K562 (cell line): Measurements from ENCODE around the gene DOLPP1. TPM values are rescaled to one million over a fixed set of nuclear protein-coding genes. Genes with fewer than 3 reads are reported as not detected.

Experiments
- ADNP ChIP-seq: fragments of 200-800 bp; sonication (Bioruptor generic); IDR thresholded peaks from 2 replicates; pipeline ENCODE4 v1.6.1; 2016; ENCODE audit warnings: missing genetic modification characterization, missing compliant biosample characterization
- BCLAF1 ChIP-seq, 2 experiments: fragments of 450-650 bp in 1 of 2; IDR thresholded peaks; 2 replicates each; pipeline ENCODE4 v1.6.1; 2011 to 2017; ENCODE audit warnings: low read depth in 2 of 2, antibody characterized with exemption in 1 of 2, borderline replicate concordance in 1 of 2, low read length in 1 of 2, mild to moderate bottlenecking in 1 of 2, mixed read lengths in 1 of 2; ENCODE audit not compliant: control insufficient read depth in 1 of 2
- CTCF ChIP-seq, 3 experiments: IDR thresholded peaks in 2 of 3; conservative IDR thresholded peaks in 1 of 3; 2 replicates each; pipeline ENCODE4 v1.5.1; 2011 to 2012; ENCODE audit warnings: low read length in 3 of 3, mild to moderate bottlenecking in 3 of 3, control low read depth in 2 of 3, improper control_type of control experiment in 1 of 3, inconsistent platforms in 1 of 3, low read depth in 1 of 3, mixed read lengths in 1 of 3, moderate library complexity in 1 of 3; ENCODE audit not compliant: insufficient read depth in 2 of 3
- EWSR1 ChIP-seq: fragments of 450-650 bp; IDR thresholded peaks from 2 replicates; pipeline ENCODE4 v1.6.1; 2018; ENCODE audit warnings: borderline replicate concordance, mild to moderate bottlenecking, low read depth, moderate library complexity; ENCODE audit not compliant: partially characterized antibody
- FOXJ3 ChIP-seq: sonication (generic); formaldehyde crosslinking; IDR thresholded peaks from 2 replicates; pipeline ENCODE4 v1.4.0; 2020; ENCODE audit warnings: mild to moderate bottlenecking, missing genetic modification reagents
- HDAC1 ChIP-seq, 2 experiments: fragments of 450-650 bp; IDR thresholded peaks; 2 replicates each; pipeline ENCODE4 v1.6.1; 2016 to 2017; ENCODE audit warnings: inconsistent platforms in 1 of 2, mild to moderate bottlenecking in 1 of 2, moderate library complexity in 1 of 2
- HDAC6 ChIP-seq: IDR thresholded peaks from 2 replicates; pipeline ENCODE4 v1.6.1; 2012; ENCODE audit warnings: low read depth, mild to moderate bottlenecking, control low read depth, inconsistent platforms, low read length, moderate library complexity
- LEF1 ChIP-seq: fragments of 450-650 bp; IDR thresholded peaks from 2 replicates; pipeline ENCODE4 v1.6.1; 2016; ENCODE audit warnings: mild to moderate bottlenecking
- MEIS2 ChIP-seq: fragments of 450-650 bp; IDR thresholded peaks from 2 replicates; pipeline ENCODE4 v1.6.1; 2014; ENCODE audit warnings: mild to moderate bottlenecking; ENCODE audit not compliant: partially characterized antibody
- NCOA4 ChIP-seq: fragments of 450-650 bp; IDR thresholded peaks from 2 replicates; pipeline ENCODE4 v1.6.1; 2018; ENCODE audit warnings: mild to moderate bottlenecking; ENCODE audit not compliant: partially characterized antibody
- NFYB ChIP-seq: IDR thresholded peaks from 2 replicates; pipeline ENCODE4 v1.6.1; 2011; ENCODE audit warnings: mild to moderate bottlenecking, moderate library complexity; ENCODE audit not compliant: insufficient read length; ENCODE audit errors: extremely low read depth
- PCBP1 ChIP-seq: fragments of 200-400 bp; formaldehyde crosslinking; IDR thresholded peaks from 2 replicates; pipeline ENCODE4 v1.6.1; 2018; ENCODE audit warnings: mild to moderate bottlenecking, low read depth, low read length; ENCODE audit not compliant: poor library complexity, severe bottlenecking
- RBM15 ChIP-seq: fragments of 200-400 bp; formaldehyde crosslinking; IDR thresholded peaks from 2 replicates; pipeline ENCODE4 v1.6.1; 2018; ENCODE audit warnings: mild to moderate bottlenecking, low read length, moderate library complexity; ENCODE audit not compliant: insufficient read depth
- RFX7 ChIP-seq: fragments of 250-450 bp; sonication (Bioruptor Pico); IDR thresholded peaks from 2 replicates; pipeline ENCODE4 v1.5.1; 2021; ENCODE audit warnings: mild to moderate bottlenecking
- SAFB ChIP-seq: fragments of 200-400 bp; formaldehyde crosslinking; IDR thresholded peaks from 2 replicates; pipeline ENCODE4 v1.6.1; 2017; ENCODE audit warnings: low read depth, low read length, borderline replicate concordance
- SMARCA5 ChIP-seq: fragments of 450-650 bp; IDR thresholded peaks from 2 replicates; pipeline ENCODE4 v1.6.1; 2016
- TSC22D4 ChIP-seq: fragments of 450-650 bp; IDR thresholded peaks from 2 replicates; pipeline ENCODE4 v1.6.1; 2016; ENCODE audit warnings: missing genetic modification characterization, missing biosample characterization, control low read depth
- XRCC5 ChIP-seq: fragments of 200-400 bp; formaldehyde crosslinking; IDR thresholded peaks from 2 replicates; pipeline ENCODE4 v1.6.1; 2017; ENCODE audit warnings: low read depth, mild to moderate bottlenecking, low read length
- ZBTB2 ChIP-seq: fragments of 450-650 bp; IDR thresholded peaks from 2 replicates; pipeline ENCODE4 v1.6.1; 2016; ENCODE audit warnings: antibody characterized with exemption
- ZBTB5 ChIP-seq: fragments of 450-650 bp; IDR thresholded peaks from 2 replicates; pipeline ENCODE4 v1.6.1; 2017; ENCODE audit warnings: antibody characterized with exemption
- ZEB2 ChIP-seq: fragments of 450-650 bp; IDR thresholded peaks from 2 replicates; pipeline ENCODE4 v1.6.1; 2016
- ZNF583 ChIP-seq: fragments of 250-450 bp; sonication (Bioruptor Pico); IDR thresholded peaks from 2 replicates; pipeline ENCODE4 v1.4.0; 2020
- ZNF707 ChIP-seq: fragments of 250-450 bp; sonication (Bioruptor Pico); conservative IDR thresholded peaks from 2 replicates; pipeline ENCODE4 v1.8.0; 2022; ENCODE audit warnings: inconsistent platforms, mild to moderate bottlenecking, moderate library complexity
- polyA plus RNA-seq, 8 experiments: library from polyadenylated mRNA; depleted of rRNA in 4 of 8; stranded (reverse) in 5 of 8; unstranded in 3 of 8; fragments of >200 nt; fragmentation: Nextera tagmentation in 2 of 8; fragmentation: Illumina TruSeq in 1 of 8; extraction: Ambion mirVana in 2 of 8; extraction: Trizol in 1 of 8; gene quantifications; 2 replicates each; pipeline versions ENCODE4 v1.2.1 to v1.2.3, GENCODE V29; 2011 to 2014; ENCODE audit warnings: inconsistent platforms in 1 of 8, missing spikeins in 1 of 8
- total RNA-seq, 7 experiments: library from RNA; depleted of rRNA in 6 of 7; stranded (reverse); fragments of >200 nt in 6 of 7; fragmentation: Illumina TruSeq in 2 of 7; extraction: Trizol in 2 of 7; gene quantifications; 2 replicates each; pipeline versions ENCODE4 v1.2.1 to v1.2.3, GENCODE V29; 2011 to 2021; ENCODE audit warnings: low replicate concordance in 1 of 7

Gene DOLPP1
- total and polyA plus RNA-seq, 9 of the 15 experiments (the other 6 are each of a cell fraction or from before 2014, with no cell fraction given), result 3.0 to 39.8 (median 30.5) TPM

- TF ChIP-seq PCBP1 (no peak), HDAC1 (IDR thresholded peaks at IDR 0.05) (peak in 1 of 2 experiments; percentile 41; a peak in 1 of 4 replicates), RBM15 (no peak), TSC22D4 (tag) (no peak), NCOA4 (peak; percentile 54), CTCF (IDR thresholded peaks at IDR 0.05 in 2 of 3, conservative IDR thresholded peaks at IDR 0.05 in 1 of 3; ENCODE audit: insufficient read depth in 2 of 3, low read depth in 1 of 3, low read length in 3 of 3) (no peak), SMARCA5 (peak; percentile 78), ZNF583 (CRISPR knock-in tag) (no peak), ZBTB5 (no peak), XRCC5 (no peak), FOXJ3 (CRISPR knock-in tag) (no peak), RFX7 (no peak), SAFB (no peak), BCLAF1 (IDR thresholded peaks at IDR 0.05; ENCODE audit: borderline replicate concordance in 1 of 2, control insufficient read depth in 1 of 2, low read depth in 2 of 2, low read length in 1 of 2) (no peak), ZBTB2 (0 out of 2 replicates have a peak, but pooled peaks have one; percentile 22), NFYB (no peak), MEIS2 (no peak), HDAC6 (no peak), ZNF707 (CRISPR knock-in tag) (no peak), ZEB2 (no peak), LEF1 (no peak), EWSR1 (no peak), ADNP (tag) (peak; percentile 52; the same call in 1 of the 2 replicates)
Observed at GRCh38 chr9:129080298-129080600, 662 bp upstream of the DOLPP1 start (continued).
